ENCODE data around the gene DQX1.
"Not testable (repeated sequence)": the region's sequence is repeated elsewhere in the genome, so short reads cannot be mapped to it uniquely, and the experiment has no call there.

GRCh38 chr2:74470742-74471141 is 55.3 kb downstream of the DQX1 start:
- not testable (repeated sequence) for TF ChIP-seq POLR2A (IDR thresholded peaks at IDR 0.05; ENCODE audit: low read depth, low read length); USF2 (IDR thresholded peaks at IDR 0.05; ENCODE audit: low read depth, low read length); CTCF (conservative IDR thresholded peaks at IDR 0.05; ENCODE audit: low read depth, low read length)

Data from IMR-90 (cell line).